ENCODE results near the gene LRRC36.

The LRRC36 gene

DNA sequence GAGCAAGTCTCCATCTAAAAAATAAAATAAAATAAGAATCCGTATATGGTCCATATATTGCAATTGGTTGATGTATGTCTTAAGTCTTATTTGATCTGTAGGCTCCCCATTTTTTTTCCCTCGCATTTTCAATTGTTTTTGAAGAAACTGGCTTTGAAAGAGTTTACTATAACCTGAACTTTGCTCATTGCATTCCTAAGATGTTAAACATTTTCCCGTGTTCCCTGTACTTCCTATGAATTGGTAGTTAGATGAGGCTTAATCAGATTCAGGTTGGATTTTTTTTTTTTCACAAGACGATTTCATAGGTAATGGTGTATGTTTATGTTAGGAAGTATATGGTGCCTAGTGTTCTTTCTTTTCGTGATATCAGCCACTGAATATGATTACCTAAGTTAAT lies 3.3 kb downstream of the LRRC36 start:
- TF ChIP-seq CTCF (IDR thresholded peaks at IDR 0.05; ENCODE audit: insufficient read depth, low read length, poor library complexity, severe bottlenecking): no peak
- TF ChIP-seq EZH2phosphoT487 (conservative IDR thresholded peaks at IDR 0.05; ENCODE audit: low read length): no peak
- no peaks in the 10 kb centered on the region for H3K9me3 ChIP-seq (ENCODE audit: insufficient read depth, low read length)
- no peaks in the 10 kb centered on the region for H4K20me1 ChIP-seq (ENCODE audit: low read depth, low read length)
- no peaks in the 10 kb centered on the region for H3F3A ChIP-seq (ENCODE audit: insufficient read depth)
- no peak overlapping the region for H2AFZ ChIP-seq (ENCODE audit: low read depth, low read length, severe bottlenecking)
- no peaks in the 10 kb centered on the region for H3K9me2 ChIP-seq (replicated peaks; ENCODE audit: insufficient read depth, low read length)
- H3K27me3 ChIP-seq (ENCODE audit: low read length): no peaks in the 10 kb centered on the region
- no peak overlapping the region for H3K4me3 ChIP-seq (ENCODE audit: insufficient read depth, low read length, poor library complexity, severe bottlenecking)
- H3K4me2 ChIP-seq (ENCODE audit: low read depth, low read length, poor library complexity, severe bottlenecking): no peak overlapping the region
- no peaks in the 10 kb centered on the region for H3K79me2 ChIP-seq (ENCODE audit: insufficient read depth, low read length)
- no peak overlapping the region for H3K27ac ChIP-seq (ENCODE audit: low read depth, low read length)
- H3K36me3 ChIP-seq (ENCODE audit: low read length): no peaks in the 10 kb centered on the region
- H3K9ac ChIP-seq (ENCODE audit: low read length): no peak overlapping the region

- no peaks in the 10 kb centered on the region for H3K27me3 ChIP-seq (ENCODE audit: low read length)
- H3K9ac ChIP-seq (ENCODE audit: low read length): no peak overlapping the region
- no peaks in the 10 kb centered on the region for H3F3A ChIP-seq (ENCODE audit: insufficient read depth)
- no peaks in the 10 kb centered on the region for H3K36me3 ChIP-seq (ENCODE audit: low read length)
- H3K4me3 ChIP-seq (ENCODE audit: insufficient read depth, low read length, poor library complexity, severe bottlenecking): no peak overlapping the region
- H3K27ac ChIP-seq (ENCODE audit: low read depth, low read length): no peak overlapping the region
- no peaks in the 10 kb centered on the region for H3K79me2 ChIP-seq (ENCODE audit: insufficient read depth, low read length)
- H2AFZ ChIP-seq (ENCODE audit: low read depth, low read length, severe bottlenecking): no peak overlapping the region
- TF ChIP-seq EZH2phosphoT487 (conservative IDR thresholded peaks at IDR 0.05; ENCODE audit: low read length) (no peak), CTCF (IDR thresholded peaks at IDR 0.05; ENCODE audit: insufficient read depth, low read length, poor library complexity, severe bottlenecking) (no peak)
- no peaks in the 10 kb centered on the region for H3K9me2 ChIP-seq (replicated peaks; ENCODE audit: insufficient read depth, low read length)
- H3K4me2 ChIP-seq (ENCODE audit: low read depth, low read length, poor library complexity, severe bottlenecking): no peak overlapping the region
- no peaks in the 10 kb centered on the region for H3K9me3 ChIP-seq (ENCODE audit: insufficient read depth, low read length)
- H4K20me1 ChIP-seq (ENCODE audit: low read depth, low read length): no peaks in the 10 kb centered on the region
Observed at GRCh38 chr16:67333315-67333714, 6.7 kb downstream of the LRRC36 start.

- TF ChIP-seq CTCF (IDR thresholded peaks at IDR 0.05; ENCODE audit: insufficient read depth, low read length, poor library complexity, severe bottlenecking) (no peak), EZH2phosphoT487 (conservative IDR thresholded peaks at IDR 0.05; ENCODE audit: low read length) (no peak)
- Histone ChIP-seq H4K20me1 (ENCODE audit: low read depth, low read length) (no peaks in the 10 kb centered on the region), H2AFZ (ENCODE audit: low read depth, low read length, severe bottlenecking) (no peak overlapping the region), H3K9ac (ENCODE audit: low read length) (no peak overlapping the region), H3K9me3 (ENCODE audit: insufficient read depth, low read length) (no peaks in the 10 kb centered on the region), H3K9me2 (replicated peaks; ENCODE audit: insufficient read depth, low read length) (no peaks in the 10 kb centered on the region), H3K27ac (ENCODE audit: low read depth, low read length) (no peak overlapping the region), H3K36me3 (ENCODE audit: low read length) (no peaks in the 10 kb centered on the region), H3K79me2 (ENCODE audit: insufficient read depth, low read length) (no peaks in the 10 kb centered on the region), H3F3A (ENCODE audit: insufficient read depth) (no peaks in the 10 kb centered on the region), H3K4me3 (ENCODE audit: insufficient read depth, low read length, poor library complexity, severe bottlenecking) (no peak overlapping the region), H3K27me3 (ENCODE audit: low read length) (no peaks in the 10 kb centered on the region), H3K4me2 (ENCODE audit: low read depth, low read length, poor library complexity, severe bottlenecking) (no peak overlapping the region)
Observed at GRCh38 chr16:67336116-67336515, 9.5 kb downstream of the LRRC36 start.

GRCh38 chr16:67336648-67337047 lies 10.0 kb downstream of the LRRC36 start:
- H2AFZ ChIP-seq (ENCODE audit: low read depth, low read length, severe bottlenecking): no peak overlapping the region
- no peaks in the 10 kb centered on the region for H3K9me3 ChIP-seq (ENCODE audit: insufficient read depth, low read length)
- TF ChIP-seq EZH2phosphoT487 (conservative IDR thresholded peaks at IDR 0.05; ENCODE audit: low read length) (no peak), CTCF (IDR thresholded peaks at IDR 0.05; ENCODE audit: insufficient read depth, low read length, poor library complexity, severe bottlenecking) (no peak)

More at GRCh38 chr16:67336648-67337047, 10.0 kb downstream of the LRRC36 start:
- no peak overlapping the region for H3K4me3 ChIP-seq (ENCODE audit: insufficient read depth, low read length, poor library complexity, severe bottlenecking)
- no peaks in the 10 kb centered on the region for H3K9me2 ChIP-seq (replicated peaks; ENCODE audit: insufficient read depth, low read length)
- no peaks in the 10 kb centered on the region for H3K27me3 ChIP-seq (ENCODE audit: low read length)
- H3K9ac ChIP-seq (ENCODE audit: low read length): no peak overlapping the region
- no peaks in the 10 kb centered on the region for H3K79me2 ChIP-seq (ENCODE audit: insufficient read depth, low read length)
- no peak overlapping the region for H3K27ac ChIP-seq (ENCODE audit: low read depth, low read length)
- no peaks in the 10 kb centered on the region for H3K36me3 ChIP-seq (ENCODE audit: low read length)
- no peaks in the 10 kb centered on the region for H4K20me1 ChIP-seq (ENCODE audit: low read depth, low read length)
- no peak overlapping the region for H3K4me2 ChIP-seq (ENCODE audit: low read depth, low read length, poor library complexity, severe bottlenecking)
- no peaks in the 10 kb centered on the region for H3F3A ChIP-seq (ENCODE audit: insufficient read depth)

Measured in SU-DHL-6 (cell line).